ENCODE results near the gene DRAXIN.

DNA sequence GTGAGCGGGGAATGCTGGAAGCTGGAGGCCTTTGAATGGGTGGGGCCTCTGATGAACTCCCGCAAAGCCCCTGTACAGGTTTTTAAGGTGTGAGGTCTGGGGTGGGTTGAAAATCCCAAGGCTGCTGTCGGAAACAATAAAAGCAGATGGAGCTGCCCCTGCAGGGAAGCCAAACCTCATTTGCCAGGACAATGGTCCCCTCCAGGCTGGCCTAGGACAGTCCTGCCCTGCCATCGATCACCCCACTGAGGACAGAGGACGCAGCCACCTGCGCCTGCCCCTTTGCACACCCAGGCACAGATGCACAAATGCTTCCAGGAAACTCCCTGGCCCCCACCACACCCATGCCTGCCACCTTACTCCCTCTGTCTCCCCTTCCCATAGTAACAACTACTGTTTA lies 4.4 kb downstream of the DRAXIN start:
- TF ChIP-seq CTCF (IDR thresholded peaks at IDR 0.05), result no peak
- TF ChIP-seq POLR2A (IDR thresholded peaks at IDR 0.05), result no peak

Measured in uterus (tissue), 2 donors.